Measurements from ENCODE around the gene ANKRD11. TPM values are rescaled to one million over a fixed set of nuclear protein-coding genes. Genes with fewer than 3 reads are reported as not detected.

ANKRD11 gene
- total RNA-seq, 1 experiment from 2014 or later: 266 TPM

DNA sequence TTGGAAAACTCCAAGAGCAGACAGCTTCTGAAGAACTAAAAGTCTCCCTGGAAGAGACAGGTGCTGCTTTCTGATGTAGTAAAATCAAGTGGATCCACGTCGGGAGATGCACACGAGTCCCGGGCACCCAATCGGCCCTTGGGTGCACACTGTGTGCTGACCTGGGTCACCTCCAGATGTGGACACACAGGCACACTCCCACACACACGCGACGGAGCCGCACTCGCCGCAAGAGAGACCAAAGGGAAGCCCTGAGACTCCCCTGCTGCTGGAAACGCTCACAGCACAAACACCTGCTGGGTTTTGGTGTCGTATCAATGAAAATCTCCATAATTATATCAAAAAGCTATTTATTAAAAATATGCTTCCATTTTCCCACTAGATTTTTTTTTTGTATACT lies 94.2 kb downstream of the ANKRD11 start:
- intact Hi-C loops (cut with micrococcal nuclease): no loop called here
- ChIA-PET POLR2A (no interaction called here), CTCF (no interaction called here), RAD21 (ENCODE audit: low non-redundant PET in 1 of 2, low total read pairs in 2 of 2, uncharacterized antibody in 2 of 2, unreplicated experiment in 2 of 2) (no interaction called here)
- Histone ChIP-seq H3K9me3 (ENCODE audit: control insufficient read depth in 1 of 2, insufficient read depth in 1 of 2, low read depth in 1 of 2, low read length in 2 of 2) (no peaks in the 10 kb centered on the region), H3K4me1 (ENCODE audit: control insufficient read depth in 1 of 2, insufficient read depth in 2 of 2, low read length in 2 of 2) (no peaks in the 10 kb centered on the region), H4K20me1 (ENCODE audit: insufficient read depth) (peaks cover 46% of the 10 kb centered on the region; the same call in 1 of the 2 replicates), H3K27me3 (ENCODE audit: insufficient read depth, low read length) (no peaks in the 10 kb centered on the region), H3K4me2 (ENCODE audit: low read length) (no peak overlapping the region), H3K4me3 (replicated peaks in 1 of 2; ENCODE audit: low read depth in 1 of 2, low read length in 2 of 2) (no peak overlapping the region), H3K27ac (ENCODE audit: low read depth, low read length) (no peak overlapping the region), H2AFZ (ENCODE audit: low read depth, low read length, poor library complexity, severe bottlenecking) (no peak overlapping the region), H3K79me2 (ENCODE audit: insufficient read depth, low read length) (peaks cover 92% of the 10 kb centered on the region), H3K9ac (ENCODE audit: low read length) (no peak overlapping the region), H3K36me3 (ENCODE audit: control insufficient read depth in 1 of 2, insufficient read depth in 2 of 2, low read length in 2 of 2) (no peaks in the 10 kb centered on the region), H3K9me2 (ENCODE audit: insufficient read depth) (no peaks in the 10 kb centered on the region)
- TF ChIP-seq TCF7L2 (IDR thresholded peaks at IDR 0.05; ENCODE audit: borderline replicate concordance, extremely low read depth, insufficient read depth, insufficient read length) (no peak), EZH2 (IDR thresholded peaks at IDR 0.05) (no peak), REST (IDR thresholded peaks at IDR 0.05; ENCODE audit: low read depth) (no peak), SP1 (IDR thresholded peaks at IDR 0.05; ENCODE audit: low read depth) (no peak), SRF (IDR thresholded peaks at IDR 0.05; ENCODE audit: low read depth) (no peak), CTCF (IDR thresholded peaks at IDR 0.05 in 2 of 3, conservative IDR thresholded peaks at IDR 0.05 in 1 of 3; ENCODE audit: borderline replicate concordance in 1 of 3, insufficient read depth in 1 of 3, low read depth in 2 of 3, low read length in 2 of 3) (no peak), ZBTB33 (IDR thresholded peaks at IDR 0.05; ENCODE audit: extremely low read depth, insufficient replicate concordance, low read length) (no peak), FOSL1 (IDR thresholded peaks at IDR 0.05; ENCODE audit: low read depth) (no peak), CBX3 (IDR thresholded peaks at IDR 0.05; ENCODE audit: low read depth) (no peak)
- TF ChIP-seq, protein P1, sequence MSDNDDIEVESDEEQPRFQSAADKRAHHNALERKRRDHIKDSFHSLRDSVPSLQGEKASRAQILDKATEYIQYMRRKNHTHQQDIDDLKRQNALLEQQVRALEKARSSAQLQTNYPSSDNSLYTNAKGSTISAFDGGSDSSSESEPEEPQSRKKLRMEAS (IDR thresholded peaks at IDR 0.05): no peak
- TF ChIP-seq, protein P2, sequence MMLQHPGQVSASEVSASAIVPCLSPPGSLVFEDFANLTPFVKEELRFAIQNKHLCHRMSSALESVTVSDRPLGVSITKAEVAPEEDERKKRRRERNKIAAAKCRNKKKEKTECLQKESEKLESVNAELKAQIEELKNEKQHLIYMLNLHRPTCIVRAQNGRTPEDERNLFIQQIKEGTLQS (IDR thresholded peaks at IDR 0.05): no peak
- ATAC-seq (no peak), DNase-seq (ENCODE audit: low read depth, low spot score) (no peak)
- no TSS peak for BruUV-seq (replicated peaks)

Measured in HCT116 (cell line).